ENCODE data around the gene NOTCH2NLA. TPM values are rescaled to one million over a fixed set of nuclear protein-coding genes. Genes with fewer than 3 reads are reported as not detected.
"Not testable (repeated sequence)": the region's sequence is repeated elsewhere in the genome, so short reads cannot be mapped to it uniquely, and the experiment has no call there.

NOTCH2NLA gene
- polyA plus RNA-seq, 1 donor (not counting 4 experiments of a cell fraction or from before 2014, with no cell fraction given) = 31.0 TPM

DNA sequence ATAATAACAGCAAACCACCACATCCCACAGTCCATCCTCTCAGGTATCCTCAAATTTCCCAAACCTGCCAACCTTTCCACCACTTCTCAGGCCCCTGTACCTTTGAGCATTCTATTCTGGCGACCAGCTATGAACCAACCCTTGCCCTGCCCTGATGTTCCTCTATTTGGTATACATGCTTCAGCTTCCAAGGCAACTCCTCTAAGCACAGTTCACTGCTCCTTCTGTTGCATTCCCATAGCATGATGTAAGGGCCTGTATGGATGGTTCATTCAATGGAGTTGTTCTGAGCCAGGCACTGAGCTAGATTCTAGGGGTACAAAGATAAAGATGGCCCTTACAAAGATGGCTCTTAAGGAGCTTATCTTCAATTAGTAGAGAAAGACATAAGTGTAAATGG, 22.7 kb upstream of the NOTCH2NLA start:
- FAIRE-seq; dilution Hi-C loops (cut with MboI; ENCODE audit: extremely low pct_ligation_motif_present, low sequenced_read_pairs); H3K36me3 ChIP-seq (ENCODE audit: control insufficient read depth in 2 of 2, extremely low read depth in 1 of 2, insufficient read depth in 2 of 2, low read length in 2 of 2); H3K4me2 ChIP-seq (ENCODE audit: control insufficient read depth, extremely low read depth, insufficient read depth, low read depth, low read length); H4K20me1 ChIP-seq (ENCODE audit: control insufficient read depth, extremely low read depth, insufficient read depth, low read length); H3K9ac ChIP-seq (ENCODE audit: control insufficient read depth, extremely low read depth, insufficient read depth, low read length); H3K4me3 ChIP-seq (ENCODE audit: control insufficient read depth in 2 of 3, extremely low read depth in 1 of 3, insufficient read depth in 2 of 3, low read depth in 1 of 3, low read length in 3 of 3); H3K27ac ChIP-seq (ENCODE audit: control insufficient read depth, insufficient read depth, low read length); H3K4me1 ChIP-seq (ENCODE audit: control insufficient read depth, extremely low read depth, insufficient read depth, low read length); DNase-seq (ENCODE audit: low read depth, low spot score); H2AFZ ChIP-seq (ENCODE audit: control insufficient read depth, low read length); H3K79me2 ChIP-seq (ENCODE audit: control insufficient read depth, insufficient read depth, low read length); H3K9me1 ChIP-seq (ENCODE audit: control insufficient read depth, extremely low read depth, insufficient read depth, low read length); H3K27me3 ChIP-seq (ENCODE audit: control insufficient read depth, extremely low read depth, insufficient read depth, low read length); H3K9me3 ChIP-seq (ENCODE audit: control insufficient read depth, low read depth, low read length): not testable (repeated sequence)

GRCh38 chr1:146248643-146249042, 19.8 kb upstream of the NOTCH2NLA start:
- H3K27ac ChIP-seq (ENCODE audit: control insufficient read depth, insufficient read depth, low read length); H3K27me3 ChIP-seq (ENCODE audit: control insufficient read depth, extremely low read depth, insufficient read depth, low read length); H3K4me3 ChIP-seq (ENCODE audit: control insufficient read depth in 2 of 3, extremely low read depth in 1 of 3, insufficient read depth in 2 of 3, low read depth in 1 of 3, low read length in 3 of 3); H2AFZ ChIP-seq (ENCODE audit: control insufficient read depth, low read length); dilution Hi-C loops (cut with MboI; ENCODE audit: extremely low pct_ligation_motif_present, low sequenced_read_pairs); H3K4me2 ChIP-seq (ENCODE audit: control insufficient read depth, extremely low read depth, insufficient read depth, low read depth, low read length); H3K79me2 ChIP-seq (ENCODE audit: control insufficient read depth, insufficient read depth, low read length); H3K4me1 ChIP-seq (ENCODE audit: control insufficient read depth, extremely low read depth, insufficient read depth, low read length); H4K20me1 ChIP-seq (ENCODE audit: control insufficient read depth, extremely low read depth, insufficient read depth, low read length); H3K9me1 ChIP-seq (ENCODE audit: control insufficient read depth, extremely low read depth, insufficient read depth, low read length); H3K36me3 ChIP-seq (ENCODE audit: control insufficient read depth in 2 of 2, extremely low read depth in 1 of 2, insufficient read depth in 2 of 2, low read length in 2 of 2); H3K9ac ChIP-seq (ENCODE audit: control insufficient read depth, extremely low read depth, insufficient read depth, low read length); H3K9me3 ChIP-seq (ENCODE audit: control insufficient read depth, low read depth, low read length); DNase-seq (ENCODE audit: low read depth, low spot score): not testable (repeated sequence)
- FAIRE-seq = peak; percentile 68

- H2AFZ ChIP-seq (ENCODE audit: control insufficient read depth, low read length); H3K4me3 ChIP-seq (ENCODE audit: control insufficient read depth in 2 of 3, extremely low read depth in 1 of 3, insufficient read depth in 2 of 3, low read depth in 1 of 3, low read length in 3 of 3); H3K9me3 ChIP-seq (ENCODE audit: control insufficient read depth, low read depth, low read length); H3K79me2 ChIP-seq (ENCODE audit: control insufficient read depth, insufficient read depth, low read length); H3K27ac ChIP-seq (ENCODE audit: control insufficient read depth, insufficient read depth, low read length); FAIRE-seq; H3K9ac ChIP-seq (ENCODE audit: control insufficient read depth, extremely low read depth, insufficient read depth, low read length); H3K27me3 ChIP-seq (ENCODE audit: control insufficient read depth, extremely low read depth, insufficient read depth, low read length); DNase-seq (ENCODE audit: low read depth, low spot score); H3K4me2 ChIP-seq (ENCODE audit: control insufficient read depth, extremely low read depth, insufficient read depth, low read depth, low read length); H3K9me1 ChIP-seq (ENCODE audit: control insufficient read depth, extremely low read depth, insufficient read depth, low read length); H3K4me1 ChIP-seq (ENCODE audit: control insufficient read depth, extremely low read depth, insufficient read depth, low read length); dilution Hi-C loops (cut with MboI; ENCODE audit: extremely low pct_ligation_motif_present, low sequenced_read_pairs); H3K36me3 ChIP-seq (ENCODE audit: control insufficient read depth in 2 of 2, extremely low read depth in 1 of 2, insufficient read depth in 2 of 2, low read length in 2 of 2); H4K20me1 ChIP-seq (ENCODE audit: control insufficient read depth, extremely low read depth, insufficient read depth, low read length): not testable (repeated sequence)
Observed at GRCh38 chr1:146236626-146237025, 7.8 kb upstream of the NOTCH2NLA start.

GRCh38 chr1:146236026-146236601, 7.3 kb upstream of the NOTCH2NLA start:
- FAIRE-seq; H3K36me3 ChIP-seq (ENCODE audit: control insufficient read depth in 2 of 2, extremely low read depth in 1 of 2, insufficient read depth in 2 of 2, low read length in 2 of 2); H4K20me1 ChIP-seq (ENCODE audit: control insufficient read depth, extremely low read depth, insufficient read depth, low read length); H3K27me3 ChIP-seq (ENCODE audit: control insufficient read depth, extremely low read depth, insufficient read depth, low read length); H3K79me2 ChIP-seq (ENCODE audit: control insufficient read depth, insufficient read depth, low read length); DNase-seq (ENCODE audit: low read depth, low spot score); H3K4me1 ChIP-seq (ENCODE audit: control insufficient read depth, extremely low read depth, insufficient read depth, low read length); H3K9me1 ChIP-seq (ENCODE audit: control insufficient read depth, extremely low read depth, insufficient read depth, low read length); H3K9ac ChIP-seq (ENCODE audit: control insufficient read depth, extremely low read depth, insufficient read depth, low read length); H3K27ac ChIP-seq (ENCODE audit: control insufficient read depth, insufficient read depth, low read length); H3K9me3 ChIP-seq (ENCODE audit: control insufficient read depth, low read depth, low read length); H3K4me2 ChIP-seq (ENCODE audit: control insufficient read depth, extremely low read depth, insufficient read depth, low read depth, low read length); dilution Hi-C loops (cut with MboI; ENCODE audit: extremely low pct_ligation_motif_present, low sequenced_read_pairs); H2AFZ ChIP-seq (ENCODE audit: control insufficient read depth, low read length); H3K4me3 ChIP-seq (ENCODE audit: control insufficient read depth in 2 of 3, extremely low read depth in 1 of 3, insufficient read depth in 2 of 3, low read depth in 1 of 3, low read length in 3 of 3): not testable (repeated sequence)

DNA sequence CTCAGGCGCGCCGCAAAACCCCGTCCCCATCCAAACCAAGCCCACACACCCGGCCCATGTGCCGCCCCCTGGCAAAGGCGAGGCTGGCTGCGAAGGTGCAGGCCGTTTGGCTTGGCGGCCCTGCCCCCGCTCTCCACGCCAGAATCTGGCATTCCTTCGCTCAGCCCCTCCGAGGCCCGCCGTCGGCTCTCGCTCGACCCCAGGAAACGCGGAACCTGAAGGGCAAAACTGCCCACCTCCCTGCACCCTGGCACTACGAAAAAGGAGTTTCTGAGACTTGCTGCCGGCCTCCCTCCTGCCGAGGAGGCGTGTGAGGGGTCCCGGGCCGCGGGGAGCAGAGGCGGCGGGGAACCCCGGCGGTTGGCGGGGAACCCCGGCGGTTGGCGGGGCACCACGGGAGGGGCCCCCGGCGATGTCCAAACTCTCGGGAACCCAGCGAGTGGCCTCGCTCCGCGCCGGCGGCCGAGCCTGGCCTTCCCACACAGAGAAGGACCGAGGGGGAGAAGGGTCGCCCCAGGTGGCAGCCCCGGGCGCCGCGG, 608 bp downstream of the NOTCH2NLA start:
- Histone ChIP-seq H3K27ac (ENCODE audit: control insufficient read depth, insufficient read depth, low read length) (peak overlapping the region; percentile 52), H3K9ac (ENCODE audit: control insufficient read depth, extremely low read depth, insufficient read depth, low read length) (peak overlapping the region; percentile 73), H3K4me3 (ENCODE audit: control insufficient read depth in 2 of 3, extremely low read depth in 1 of 3, insufficient read depth in 2 of 3, low read depth in 1 of 3, low read length in 3 of 3) (peak overlapping the region in 2 of 3 experiments; percentile 38 to 51)
- H3K36me3 ChIP-seq (ENCODE audit: control insufficient read depth in 2 of 2, extremely low read depth in 1 of 2, insufficient read depth in 2 of 2, low read length in 2 of 2); H3K4me1 ChIP-seq (ENCODE audit: control insufficient read depth, extremely low read depth, insufficient read depth, low read length); dilution Hi-C loops (cut with MboI; ENCODE audit: extremely low pct_ligation_motif_present, low sequenced_read_pairs); H3K9me1 ChIP-seq (ENCODE audit: control insufficient read depth, extremely low read depth, insufficient read depth, low read length); H3K27me3 ChIP-seq (ENCODE audit: control insufficient read depth, extremely low read depth, insufficient read depth, low read length); FAIRE-seq; H3K4me2 ChIP-seq (ENCODE audit: control insufficient read depth, extremely low read depth, insufficient read depth, low read depth, low read length); H2AFZ ChIP-seq (ENCODE audit: control insufficient read depth, low read length); H4K20me1 ChIP-seq (ENCODE audit: control insufficient read depth, extremely low read depth, insufficient read depth, low read length); H3K9me3 ChIP-seq (ENCODE audit: control insufficient read depth, low read depth, low read length); H3K79me2 ChIP-seq (ENCODE audit: control insufficient read depth, insufficient read depth, low read length); DNase-seq (ENCODE audit: low read depth, low spot score): not testable (repeated sequence)

All from keratinocyte (primary cell).